IMR-90 (cell line): ENCODE results near the gene ADAMTS16. TPM values are rescaled to one million over a fixed set of nuclear protein-coding genes. Genes with fewer than 3 reads are reported as not detected.

Experiments
- ATAC-seq: fragments of 200-7000 bp; cut with Tn5 transposase; 2 replicates; pipeline ENCODE4 v1.9.1; 2020; ENCODE audit warnings: low read depth, mild to moderate bottlenecking, moderate library complexity
- BruUV-seq: library from RNA; stranded (reverse); fragments of 400-500 nt; replicated peaks from 2 replicates; lab custom pipeline; 2021; lab: Mats Ljungman, UMichigan
- CTCF ChIA-PET: fragments of 300-600 bp; formaldehyde crosslinking; extraction: SDS; loops from one replicate; lab custom pipeline; 2021; ENCODE audit warnings: antibody characterized with exemption; lab: Yijun Ruan, JAX
- POLR2A ChIA-PET: fragments of 300-600 bp; sonication (Branson Sonifier 250); formaldehyde crosslinking; loops from one replicate; lab custom pipeline; 2022; ENCODE audit warnings: antibody characterized with exemption; ENCODE audit not compliant: unreplicated experiment; lab: Charles Lee
- DNase-seq: peaks from one replicate; pipeline ENCODE4 v3.0.0; 2013
- H2AFZ ChIP-seq: replicated peaks from 2 replicates; pipeline ENCODE3; 2013; ENCODE audit warnings: low read length, mild to moderate bottlenecking; ENCODE audit not compliant: poor library complexity
- H2AK5ac ChIP-seq: 2 replicates; pipeline ENCODE4 v1.6.1; 2013; ENCODE audit warnings: low read depth, low read length, inconsistent platforms
- H2AK9ac ChIP-seq: replicated peaks from 2 replicates; pipeline ENCODE3; 2013; ENCODE audit warnings: mild to moderate bottlenecking, low read depth, low read length, moderate library complexity; ENCODE audit not compliant: poor library complexity
- H2BK120ac ChIP-seq: 2 replicates; pipeline ENCODE4 v1.6.1; 2013; ENCODE audit warnings: low read depth, low read length, inconsistent platforms
- H2BK15ac ChIP-seq: 3 replicates; pipeline ENCODE4 v1.6.1; 2013; ENCODE audit warnings: low read depth, low read length, inconsistent platforms
- H2BK20ac ChIP-seq: 2 replicates; pipeline ENCODE4 v1.6.1; 2013; ENCODE audit warnings: low read depth, mild to moderate bottlenecking, inconsistent platforms, low read length, moderate library complexity
- H2BK5ac ChIP-seq: 2 replicates; pipeline ENCODE4 v1.6.1; 2013; ENCODE audit warnings: mild to moderate bottlenecking, low read depth, low read length, inconsistent platforms; ENCODE audit not compliant: poor library complexity, severe bottlenecking
- H3K14ac ChIP-seq: replicated peaks from 2 replicates; pipeline ENCODE4 v1.6.1; 2013; ENCODE audit warnings: low read depth, low read length, inconsistent platforms
- H3K18ac ChIP-seq: 2 replicates; pipeline ENCODE4 v1.6.1; 2013; ENCODE audit warnings: low read depth, low read length, control low read depth
- H3K23ac ChIP-seq: 2 replicates; pipeline ENCODE4 v1.6.1; 2013; ENCODE audit warnings: low read depth, low read length, inconsistent platforms
- H3K27ac ChIP-seq: 2 replicates; pipeline ENCODE4 v1.5.1; 2013; ENCODE audit warnings: mild to moderate bottlenecking, control low read depth, low read length; ENCODE audit not compliant: insufficient read depth
- H3K27me3 ChIP-seq: 2 replicates; pipeline ENCODE4 v1.6.1; 2013; ENCODE audit warnings: low read length; ENCODE audit not compliant: control insufficient read depth, insufficient read depth
- H3K36me3 ChIP-seq: 2 replicates; pipeline ENCODE4 v1.6.1; 2013; ENCODE audit warnings: low read length, mixed read lengths; ENCODE audit not compliant: control insufficient read depth, insufficient read depth
- H3K4ac ChIP-seq: 2 replicates; pipeline ENCODE4 v1.6.1; 2013; ENCODE audit warnings: low read depth, low read length, inconsistent platforms
- H3K4me1 ChIP-seq: 2 replicates; pipeline ENCODE4 v1.6.1; 2013; ENCODE audit warnings: low read length, mixed read lengths; ENCODE audit not compliant: control insufficient read depth, insufficient read depth
- H3K4me2 ChIP-seq: 2 replicates; pipeline ENCODE4 v1.6.1; 2013; ENCODE audit warnings: low read depth, mild to moderate bottlenecking, control low read depth, low read length, moderate library complexity
- H3K4me3 ChIP-seq: 2 replicates; pipeline ENCODE4 v1.5.1; 2013; ENCODE audit warnings: low read depth, mild to moderate bottlenecking, control low read depth, low read length, moderate library complexity; ENCODE audit not compliant: insufficient read depth
- H3K56ac ChIP-seq: 2 replicates; pipeline ENCODE4 v1.6.1; 2013; ENCODE audit warnings: low read length, inconsistent platforms; ENCODE audit not compliant: insufficient read depth; ENCODE audit errors: extremely low read depth
- H3K79me1 ChIP-seq, 2 experiments: 2 replicates each; pipeline ENCODE4 v1.6.1; 2013; ENCODE audit warnings: low read length in 2 of 2, inconsistent platforms in 1 of 2, low read depth in 1 of 2
- H3K9ac ChIP-seq: 2 replicates; pipeline ENCODE4 v1.6.1; 2013; ENCODE audit warnings: low read depth, low read length, control low read depth
- H3K9me1 ChIP-seq: 2 replicates; pipeline ENCODE4 v1.6.1; 2013; ENCODE audit warnings: low read length, inconsistent platforms; ENCODE audit not compliant: insufficient read depth
- H3K9me3 ChIP-seq: 2 replicates; pipeline ENCODE4 v1.6.1; 2013; ENCODE audit warnings: low read length; ENCODE audit not compliant: control insufficient read depth, insufficient read depth
- H4K20me1 ChIP-seq: 2 replicates; pipeline ENCODE4 v1.6.1; 2013; ENCODE audit warnings: low read length, inconsistent platforms; ENCODE audit not compliant: insufficient read depth
- H4K5ac ChIP-seq: 2 replicates; pipeline ENCODE4 v1.6.1; 2013; ENCODE audit warnings: mild to moderate bottlenecking, low read depth, low read length, control low read depth
- H4K8ac ChIP-seq, 2 experiments: 2 replicates each; pipeline ENCODE4 v1.6.1; 2013; ENCODE audit warnings: low read depth in 2 of 2, low read length in 2 of 2, control low read depth in 1 of 2, inconsistent platforms in 1 of 2
- H4K91ac ChIP-seq: 2 replicates; pipeline ENCODE4 v1.6.1; 2013; ENCODE audit warnings: low read depth, low read length, inconsistent platforms; ENCODE audit not compliant: insufficient read depth
- BHLHE40 ChIP-seq: fragments of 150-350 bp; IDR thresholded peaks from 2 replicates; pipeline ENCODE4 v1.6.1; 2016; ENCODE audit warnings: mild to moderate bottlenecking, low read depth, low read length
- CEBPB ChIP-seq: IDR thresholded peaks from 2 replicates; pipeline ENCODE4 v1.6.1; 2012; ENCODE audit warnings: low read depth, low read length, improper control_type of control experiment
- CHD1 ChIP-seq: IDR thresholded peaks from 2 replicates; pipeline ENCODE4 v1.6.1; 2012; ENCODE audit warnings: low read depth, low read length, improper control_type of control experiment
- FOS ChIP-seq: fragments of 150-350 bp; IDR thresholded peaks from 2 replicates; pipeline ENCODE4 v1.6.1; 2016; ENCODE audit warnings: low read depth, low read length
- MAFK ChIP-seq: IDR thresholded peaks from 2 replicates; pipeline ENCODE4 v1.6.1; 2012; ENCODE audit warnings: low read depth, low read length, improper control_type of control experiment
- MAZ ChIP-seq: IDR thresholded peaks from 2 replicates; pipeline ENCODE4 v1.6.1; 2012; ENCODE audit warnings: low read depth, mild to moderate bottlenecking, low read length, improper control_type of control experiment, moderate library complexity, borderline replicate concordance
- MXI1 ChIP-seq: IDR thresholded peaks from 2 replicates; pipeline ENCODE4 v1.6.1; 2012; ENCODE audit warnings: low read depth, mild to moderate bottlenecking, low read length, moderate library complexity, borderline replicate concordance
- NFE2L2 ChIP-seq: fragments of 150-350 bp; IDR thresholded peaks from 2 replicates; pipeline ENCODE4 v1.6.1; 2016; ENCODE audit warnings: low read depth, mild to moderate bottlenecking, low read length
- POLR2A ChIP-seq: IDR thresholded peaks from 2 replicates; pipeline ENCODE4 v1.6.1; 2012; ENCODE audit warnings: mild to moderate bottlenecking, low read depth, low read length
- RAD21 ChIP-seq: IDR thresholded peaks from 2 replicates; pipeline ENCODE4 v1.6.1; 2012; ENCODE audit warnings: low read length, improper control_type of control experiment
- RCOR1 ChIP-seq: IDR thresholded peaks from 2 replicates; pipeline ENCODE4 v1.6.1; 2012; ENCODE audit warnings: mild to moderate bottlenecking, low read length, improper control_type of control experiment; ENCODE audit not compliant: insufficient replicate concordance
- RFX5 ChIP-seq: IDR thresholded peaks from 2 replicates; pipeline ENCODE4 v1.8.0; 2012; ENCODE audit warnings: low read depth, mild to moderate bottlenecking, low read length, moderate library complexity
- SMC3 ChIP-seq: fragments of 150-350 bp; IDR thresholded peaks from 2 replicates; pipeline ENCODE4 v1.6.1; 2016; ENCODE audit warnings: low read depth, mild to moderate bottlenecking, antibody characterized with exemption, low read length, moderate library complexity
- WGBS, 2 experiments: methylation state at CpG; one replicate each; pipeline versions ENCODE4 v1.1.5 to v1.1.7; 2013; ENCODE audit warnings: missing lambda C conversion rate in 2 of 2; ENCODE audit not compliant: insufficient read length in 1 of 2; ENCODE audit errors: extremely low coverage in 2 of 2; 5-methylcytosine and 5-hydroxymethylcytosine counted together
- dilution Hi-C: fragments of 300-500 bp; cut with HindIII; formaldehyde crosslinking; loops from one replicate; pipeline ENCODE4 v1.14.3; 2018; ENCODE audit warnings: low sequenced_read_pairs; ENCODE audit not compliant: unreplicated experiment
- in situ Hi-C: fragments of 300-500 bp; cut with MboI; formaldehyde crosslinking; loops from 3 replicates; pipeline ENCODE4 v1.14.3; 2019; ENCODE audit warnings: low sequenced_read_pairs, inconsistent platforms, mixed read lengths
- intact Hi-C: fragments of 100-400 bp; cut with micrococcal nuclease; formaldehyde crosslinking; loops from 2 replicates; pipeline ENCODE4 v1.10.0; 2022
- polyA plus RNA-seq, 3 experiments: library from polyadenylated mRNA; depleted of rRNA; stranded (reverse); fragments of >200 nt; gene quantifications; 2 replicates each; pipeline ENCODE4 v1.2.3, GENCODE V29; 2012; ENCODE audit warnings: low replicate concordance in 1 of 3
- total RNA-seq: library from RNA; depleted of rRNA; stranded (reverse); fragments of >200 nt; gene quantifications from 2 replicates; pipeline ENCODE4 v1.2.3, GENCODE V29; 2012
- TF ChIP-seq, protein P1 (sequence below): fragments of 150-350 bp; IDR thresholded peaks from 2 replicates; pipeline ENCODE4 v1.6.1; 2016; ENCODE audit warnings: low read depth, mild to moderate bottlenecking, low read length, moderate library complexity, borderline replicate concordance
- TF ChIP-seq, protein P2 (sequence below): conservative IDR thresholded peaks from 2 replicates; pipeline ENCODE4 v1.5.1; 2012; ENCODE audit warnings: mild to moderate bottlenecking, low read depth, low read length, improper control_type of control experiment
- TF ChIP-seq, protein P3 (sequence below): fragments of 150-350 bp; IDR thresholded peaks from 2 replicates; pipeline ENCODE4 v1.6.1; 2017; ENCODE audit warnings: mild to moderate bottlenecking, antibody characterized with exemption, low read length, low read depth

ADAMTS16 gene
- total and polyA plus RNA-seq, 2 of the 4 experiments (the other 2 are of a cell fraction), result 0.09 to 0.18 TPM

DNA sequence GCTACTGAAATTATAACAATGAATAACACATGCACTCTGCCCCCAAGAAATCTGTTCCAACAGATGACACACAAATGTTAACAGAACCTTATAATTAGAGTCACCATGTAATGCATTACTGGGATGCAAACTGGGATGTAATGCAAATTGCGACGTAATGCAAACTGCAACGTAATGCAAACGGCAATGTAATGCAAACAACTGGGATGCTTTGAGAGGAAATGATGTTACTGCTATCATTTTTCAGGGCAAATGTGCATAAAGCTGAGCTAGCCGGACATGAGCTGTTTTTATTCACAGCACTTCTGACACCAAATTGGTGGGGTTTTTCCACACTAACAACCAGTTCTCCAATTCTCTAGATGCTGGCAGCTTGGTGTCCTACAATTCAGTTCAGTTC lies 117.2 kb downstream of the ADAMTS16 start:
- 61% methylated on average over 4 of the region's 5 CpGs; no CpG with 5 or more reads in 1 of the 2 experiments for WGBS, 2 experiments
- no peak overlapping the region for H3K23ac ChIP-seq
- no peak overlapping the region for H2AFZ ChIP-seq
- H4K8ac ChIP-seq, result no peak overlapping the region
- H3K27ac ChIP-seq, result no peak overlapping the region
- H3K9ac ChIP-seq, result no peak overlapping the region
- CTCF ChIA-PET, result no interaction called here
- no peak overlapping the region for H2BK5ac ChIP-seq
- no peaks in the 10 kb centered on the region for H3K27me3 ChIP-seq
- H3K14ac ChIP-seq, result no peak overlapping the region
- intact Hi-C loops (no loop called here), in situ Hi-C loops (no loop called here), dilution Hi-C loops (no loop called here)
- H2BK15ac ChIP-seq, result no peak overlapping the region
- TF ChIP-seq RFX5, result no peak
- no peak for TF ChIP-seq POLR2A
- TF ChIP-seq, protein P1, sequence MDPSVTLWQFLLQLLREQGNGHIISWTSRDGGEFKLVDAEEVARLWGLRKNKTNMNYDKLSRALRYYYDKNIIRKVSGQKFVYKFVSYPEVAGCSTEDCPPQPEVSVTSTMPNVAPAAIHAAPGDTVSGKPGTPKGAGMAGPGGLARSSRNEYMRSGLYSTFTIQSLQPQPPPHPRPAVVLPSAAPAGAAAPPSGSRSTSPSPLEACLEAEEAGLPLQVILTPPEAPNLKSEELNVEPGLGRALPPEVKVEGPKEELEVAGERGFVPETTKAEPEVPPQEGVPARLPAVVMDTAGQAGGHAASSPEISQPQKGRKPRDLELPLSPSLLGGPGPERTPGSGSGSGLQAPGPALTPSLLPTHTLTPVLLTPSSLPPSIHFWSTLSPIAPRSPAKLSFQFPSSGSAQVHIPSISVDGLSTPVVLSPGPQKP, result no peak
- TF ChIP-seq, protein P2, sequence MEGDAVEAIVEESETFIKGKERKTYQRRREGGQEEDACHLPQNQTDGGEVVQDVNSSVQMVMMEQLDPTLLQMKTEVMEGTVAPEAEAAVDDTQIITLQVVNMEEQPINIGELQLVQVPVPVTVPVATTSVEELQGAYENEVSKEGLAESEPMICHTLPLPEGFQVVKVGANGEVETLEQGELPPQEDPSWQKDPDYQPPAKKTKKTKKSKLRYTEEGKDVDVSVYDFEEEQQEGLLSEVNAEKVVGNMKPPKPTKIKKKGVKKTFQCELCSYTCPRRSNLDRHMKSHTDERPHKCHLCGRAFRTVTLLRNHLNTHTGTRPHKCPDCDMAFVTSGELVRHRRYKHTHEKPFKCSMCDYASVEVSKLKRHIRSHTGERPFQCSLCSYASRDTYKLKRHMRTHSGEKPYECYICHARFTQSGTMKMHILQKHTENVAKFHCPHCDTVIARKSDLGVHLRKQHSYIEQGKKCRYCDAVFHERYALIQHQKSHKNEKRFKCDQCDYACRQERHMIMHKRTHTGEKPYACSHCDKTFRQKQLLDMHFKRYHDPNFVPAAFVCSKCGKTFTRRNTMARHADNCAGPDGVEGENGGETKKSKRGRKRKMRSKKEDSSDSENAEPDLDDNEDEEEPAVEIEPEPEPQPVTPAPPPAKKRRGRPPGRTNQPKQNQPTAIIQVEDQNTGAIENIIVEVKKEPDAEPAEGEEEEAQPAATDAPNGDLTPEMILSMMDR, result no peak
- TF ChIP-seq FOS, result no peak
- TF ChIP-seq RCOR1, result no peak
- TF ChIP-seq, protein P3, sequence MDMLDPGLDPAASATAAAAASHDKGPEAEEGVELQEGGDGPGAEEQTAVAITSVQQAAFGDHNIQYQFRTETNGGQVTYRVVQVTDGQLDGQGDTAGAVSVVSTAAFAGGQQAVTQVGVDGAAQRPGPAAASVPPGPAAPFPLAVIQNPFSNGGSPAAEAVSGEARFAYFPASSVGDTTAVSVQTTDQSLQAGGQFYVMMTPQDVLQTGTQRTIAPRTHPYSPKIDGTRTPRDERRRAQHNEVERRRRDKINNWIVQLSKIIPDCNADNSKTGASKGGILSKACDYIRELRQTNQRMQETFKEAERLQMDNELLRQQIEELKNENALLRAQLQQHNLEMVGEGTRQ, result no peak
- no peak for TF ChIP-seq BHLHE40
- TF ChIP-seq CHD1, result no peak
- no peak for TF ChIP-seq SMC3
- TF ChIP-seq MXI1, result no peak
- TF ChIP-seq MAFK, result no peak
- no peak for TF ChIP-seq MAZ
- TF ChIP-seq CEBPB, result no peak
- TF ChIP-seq NFE2L2, result no peak
- no peak for TF ChIP-seq RAD21
- DNase-seq (no peak), ATAC-seq (no peak)
- H3K79me1 ChIP-seq, result no peaks in the 10 kb centered on the region
- no peak overlapping the region for H2AK9ac ChIP-seq
- no peak overlapping the region for H3K56ac ChIP-seq
- H3K9me1 ChIP-seq, result no peaks in the 10 kb centered on the region
- no peak overlapping the region for H3K4ac ChIP-seq
- H3K36me3 ChIP-seq, result no peaks in the 10 kb centered on the region
- no peak overlapping the region for H3K4me2 ChIP-seq
- H3K4me1 ChIP-seq, result no peaks in the 10 kb centered on the region
- no peak overlapping the region for H4K91ac ChIP-seq
- H3K18ac ChIP-seq, result no peak overlapping the region
- no peak overlapping the region for H2BK120ac ChIP-seq
- H2AK5ac ChIP-seq, result no peak overlapping the region
- no peak overlapping the region for H4K5ac ChIP-seq
- BruUV-seq, result no TSS peak
- no peaks in the 10 kb centered on the region for H4K20me1 ChIP-seq
- no peak overlapping the region for H3K4me3 ChIP-seq
- POLR2A ChIA-PET, result no interaction called here
- H3K9me3 ChIP-seq, result peaks cover 8% of the 10 kb centered on the region
- no peak overlapping the region for H2BK20ac ChIP-seq
